BE2C (cell line): Measurements from ENCODE around the gene PPP1R9A.
A peak's percentile ranks its signal among the peaks of the same experiment; 100 is the strongest.

Experiments
- DNase-seq: peaks from one replicate; pipeline ENCODE4 v3.0.0-alpha.2; 2020
- H3K27me3 ChIP-seq: fragments of 250-450 bp; sonication (Bioruptor Pico); 2 replicates; pipeline ENCODE4 v1.5.1; 2020; ENCODE audit warnings: mild to moderate bottlenecking
- H3K36me3 ChIP-seq: fragments of 250-450 bp; sonication (Bioruptor Pico); 2 replicates; pipeline ENCODE4 v1.5.1; 2020; ENCODE audit warnings: mild to moderate bottlenecking
- H3K4me1 ChIP-seq: fragments of 250-450 bp; sonication (Bioruptor Pico); 2 replicates; pipeline ENCODE4 v1.5.1; 2020
- H3K4me3 ChIP-seq: 2 replicates; pipeline ENCODE4 v1.5.1; 2011; ENCODE audit warnings: low read depth, low read length
- H3K9me3 ChIP-seq: fragments of 250-450 bp; sonication (Bioruptor Pico); 2 replicates; pipeline ENCODE4 v1.5.1; 2020
- CTCF ChIP-seq: IDR thresholded peaks from 2 replicates; pipeline ENCODE4 v1.5.1; 2012; ENCODE audit warnings: mild to moderate bottlenecking, low read depth, low read length

The PPP1R9A gene

GRCh38 chr7:95041031-95041430 lies 133.6 kb downstream of the PPP1R9A start:
- H3K4me1 ChIP-seq: no peaks in the 10 kb centered on the region
- H3K4me3 ChIP-seq: no peak overlapping the region
- no peaks in the 10 kb centered on the region for H3K27me3 ChIP-seq
- no peaks in the 10 kb centered on the region for H3K36me3 ChIP-seq
- H3K9me3 ChIP-seq: no peaks in the 10 kb centered on the region
- TF ChIP-seq CTCF: no peak
- DNase-seq: no peak

GRCh38 chr7:95045236-95045923 lies 138.0 kb downstream of the PPP1R9A start:
- no peaks in the 10 kb centered on the region for H3K27me3 ChIP-seq
- no peaks in the 10 kb centered on the region for H3K36me3 ChIP-seq
- DNase-seq: peak; percentile 7

GRCh38 chr7:95046494-95047240 lies 139.3 kb downstream of the PPP1R9A start:
- no peaks in the 10 kb centered on the region for H3K36me3 ChIP-seq
- H3K27me3 ChIP-seq: no peaks in the 10 kb centered on the region
- H3K9me3 ChIP-seq: no peaks in the 10 kb centered on the region
- no peak overlapping the region for H3K4me3 ChIP-seq
- no peaks in the 10 kb centered on the region for H3K4me1 ChIP-seq
- no peak for TF ChIP-seq CTCF
- DNase-seq: no peak

More at GRCh38 chr7:95045236-95045923, 138.0 kb downstream of the PPP1R9A start:
- peak; percentile 9; the same call in 1 of the 2 replicates for TF ChIP-seq CTCF
- no peaks in the 10 kb centered on the region for H3K9me3 ChIP-seq
- H3K4me3 ChIP-seq: no peak overlapping the region
- H3K4me1 ChIP-seq: no peaks in the 10 kb centered on the region

GRCh38 chr7:95047291-95047690 lies 139.9 kb downstream of the PPP1R9A start:
- TF ChIP-seq CTCF: no peak
- H3K4me1 ChIP-seq: no peaks in the 10 kb centered on the region
- H3K9me3 ChIP-seq: no peaks in the 10 kb centered on the region
- H3K36me3 ChIP-seq: no peaks in the 10 kb centered on the region
- DNase-seq: no peak
- H3K4me3 ChIP-seq: no peak overlapping the region
- H3K27me3 ChIP-seq: no peaks in the 10 kb centered on the region

GRCh38 chr7:95052566-95053094 lies 145.2 kb downstream of the PPP1R9A start:
- no peak for TF ChIP-seq CTCF
- Histone ChIP-seq H3K36me3 (no peaks in the 10 kb centered on the region), H3K4me3 (no peak overlapping the region), H3K4me1 (no peaks in the 10 kb centered on the region), H3K27me3 (no peaks in the 10 kb centered on the region), H3K9me3 (no peaks in the 10 kb centered on the region)
- DNase-seq: no peak

GRCh38 chr7:95054386-95054785 lies 147.0 kb downstream of the PPP1R9A start:
- no peaks in the 10 kb centered on the region for H3K4me1 ChIP-seq
- H3K4me3 ChIP-seq: no peak overlapping the region
- no peak for DNase-seq
- TF ChIP-seq CTCF: no peak
- H3K9me3 ChIP-seq: no peaks in the 10 kb centered on the region
- no peaks in the 10 kb centered on the region for H3K36me3 ChIP-seq
- no peaks in the 10 kb centered on the region; the same call in 1 of the 2 replicates for H3K27me3 ChIP-seq
